OCI-LY7 (cell line): ENCODE results near the gene TMTC1. TPM values are rescaled to one million over a fixed set of nuclear protein-coding genes. Genes with fewer than 3 reads are reported as not detected.

Source experiments
- BruUV-seq: library from RNA; stranded (reverse); fragments of 400-500 nt; replicated peaks from 2 replicates; lab custom pipeline; 2021; lab: Mats Ljungman, UMichigan
- CTCF ChIA-PET: fragments of 300-600 bp; sonication (Branson Sonifier 250); formaldehyde crosslinking; loops from one replicate; lab custom pipeline; 2022; ENCODE audit warnings: antibody characterized with exemption; ENCODE audit not compliant: unreplicated experiment; lab: Charles Lee
- POLR2A ChIA-PET: fragments of 300-600 bp; sonication (Branson Sonifier 250); formaldehyde crosslinking; loops from one replicate; lab custom pipeline; 2022; ENCODE audit warnings: antibody characterized with exemption; lab: Charles Lee
- DNase-seq: peaks from one replicate; pipeline ENCODE4 v3.0.0-alpha.2; 2015; ENCODE audit warnings: low spot score
- H2AFZ ChIP-seq: fragments of 200-600 bp; sonication (generic), shearing (Covaris generic); 2 replicates; pipeline ENCODE4 v1.6.1; 2014; ENCODE audit warnings: mild to moderate bottlenecking, antibody characterized with exemption, low read length, moderate library complexity
- H3K27ac ChIP-seq: fragments of 200-600 bp; sonication (generic); 2 replicates; pipeline ENCODE4 v1.5.1; 2014; ENCODE audit warnings: mixed run types, low read depth, mild to moderate bottlenecking, moderate library complexity, low read length, inconsistent platforms; ENCODE audit not compliant: poor library complexity, severe bottlenecking
- H3K36me3 ChIP-seq: fragments of 200-600 bp; sonication (generic); 2 replicates; pipeline ENCODE4 v1.6.1; 2014; ENCODE audit warnings: mild to moderate bottlenecking, antibody characterized with exemption, low read length, moderate library complexity, mixed read lengths; ENCODE audit not compliant: insufficient read depth
- H3K4me1 ChIP-seq: fragments of 200-600 bp; sonication (generic); 2 replicates; pipeline ENCODE4 v1.5.1; 2014; ENCODE audit warnings: mild to moderate bottlenecking, low read length; ENCODE audit not compliant: insufficient read depth, poor library complexity, severe bottlenecking
- H3K4me2 ChIP-seq: fragments of 200-600 bp; sonication (generic); 2 replicates; pipeline ENCODE4 v1.6.1; 2014; ENCODE audit warnings: mild to moderate bottlenecking, low read length
- H3K4me3 ChIP-seq: fragments of 200-600 bp; sonication (generic); 2 replicates; pipeline ENCODE4 v1.5.1; 2014; ENCODE audit warnings: mild to moderate bottlenecking, low read depth, low read length; ENCODE audit not compliant: poor library complexity, severe bottlenecking
- H3K79me2 ChIP-seq: fragments of 200-600 bp; sonication (generic); 2 replicates; pipeline ENCODE4 v1.6.1; 2016; ENCODE audit warnings: low read depth, mild to moderate bottlenecking, low read length, moderate library complexity, mixed read lengths; ENCODE audit not compliant: insufficient read depth
- H3K9me2 ChIP-seq: fragments of 200-600 bp; sonication (generic); 2 replicates; pipeline ENCODE4 v1.6.1; 2016; ENCODE audit warnings: mild to moderate bottlenecking, low read length, mixed read lengths; ENCODE audit not compliant: insufficient read depth
- H3K9me3 ChIP-seq: fragments of 200-600 bp; sonication (generic); 2 replicates; pipeline ENCODE4 v1.6.1; 2014; ENCODE audit warnings: mild to moderate bottlenecking, mixed run types, low read length, mixed read lengths
- H4K20me1 ChIP-seq: fragments of 200-600 bp; sonication (generic); 2 replicates; pipeline ENCODE4 v1.6.1; 2014; ENCODE audit warnings: mild to moderate bottlenecking, antibody characterized with exemption, low read length, moderate library complexity, mixed read lengths; ENCODE audit not compliant: insufficient read depth
- CTCF ChIP-seq: fragments of 200-600 bp; sonication (generic); conservative IDR thresholded peaks from 2 replicates; pipeline ENCODE4 v1.5.1; 2014; ENCODE audit warnings: mild to moderate bottlenecking, antibody characterized with exemption, low read length, moderate library complexity, mixed read lengths
- EZH2phosphoT487 ChIP-seq: fragments of 200-600 bp; sonication (generic); IDR thresholded peaks from 2 replicates; pipeline ENCODE4 v1.6.1; 2018; ENCODE audit warnings: low read depth, borderline replicate concordance, mild to moderate bottlenecking, mixed run types, antibody characterized with exemption, low read length, moderate library complexity, mixed read lengths
- intact Hi-C: fragments of 100-400 bp; cut with micrococcal nuclease; formaldehyde crosslinking; loops from one replicate; pipeline ENCODE4 v1.10.0; 2022; ENCODE audit not compliant: unreplicated experiment
- total RNA-seq, 2 experiments: library from RNA; depleted of rRNA in 1 of 2; stranded (reverse); fragments of >200 nt in 1 of 2; shearing (Covaris generic) in 1 of 2; gene quantifications; 2 replicates each; pipeline ENCODE4 v1.2.3, GENCODE V29; 2014 to 2022

TMTC1 gene
- total RNA-seq, 2 experiments from 2014 or later = not detected

GRCh38 chr12:29691161-29691854 is 92.4 kb downstream of the TMTC1 start:
- Histone ChIP-seq H3K4me1 (no peaks in the 10 kb centered on the region), H2AFZ (no peak overlapping the region), H3K36me3 (no peaks in the 10 kb centered on the region), H3K9me3 (no peaks in the 10 kb centered on the region), H4K20me1 (no peaks in the 10 kb centered on the region), H3K27ac (no peak overlapping the region), H3K4me3 (no peak overlapping the region), H3K9me2 (no peaks in the 10 kb centered on the region), H3K4me2 (no peak overlapping the region), H3K79me2 (no peaks in the 10 kb centered on the region)
- intact Hi-C loops = no loop called here
- DNase-seq = no peak
- BruUV-seq = no TSS peak
- TF ChIP-seq CTCF = no peak
- TF ChIP-seq EZH2phosphoT487 = no peak
- POLR2A ChIA-PET = no interaction called here
- CTCF ChIA-PET = no interaction called here

GRCh38 chr12:29690728-29691127 is 93.0 kb downstream of the TMTC1 start:
- CTCF ChIA-PET = no interaction called here
- POLR2A ChIA-PET = no interaction called here

More at GRCh38 chr12:29690728-29691127, 93.0 kb downstream of the TMTC1 start:
- Histone ChIP-seq H3K27ac (no peak overlapping the region), H2AFZ (no peak overlapping the region), H3K9me3 (no peaks in the 10 kb centered on the region), H3K4me3 (no peak overlapping the region), H3K4me2 (no peak overlapping the region), H3K36me3 (no peaks in the 10 kb centered on the region), H3K9me2 (no peaks in the 10 kb centered on the region), H3K79me2 (no peaks in the 10 kb centered on the region), H4K20me1 (no peaks in the 10 kb centered on the region), H3K4me1 (no peaks in the 10 kb centered on the region)
- BruUV-seq = no TSS peak
- TF ChIP-seq CTCF (no peak), EZH2phosphoT487 (no peak)
- intact Hi-C loops = no loop called here
- DNase-seq = no peak
